Measurements from ENCODE around the gene SYVN1.
"Not testable (repeated sequence)": the region's sequence is repeated elsewhere in the genome, so short reads cannot be mapped to it uniquely, and the experiment has no call there.

SYVN1 gene

GRCh38 chr11:65163684-65164083, 29.4 kb upstream of the SYVN1 start:
- Mint-ChIP-seq H3K36me3 (no peaks in the 10 kb centered on the region), H3K4me1 (peaks cover 6% of the 10 kb centered on the region), H3K4me3 (no peak overlapping the region), H3K27me3 (no peaks in the 10 kb centered on the region), H3K9me3 (no peaks in the 10 kb centered on the region), H3K27ac (no peak overlapping the region)
- DNase-seq (ENCODE audit: low spot score in 2 of 2) (no peak), ATAC-seq (ENCODE audit: low read depth) (no peak)

- no peaks in the 10 kb centered on the region for H3K36me3 Mint-ChIP-seq
- no peaks in the 10 kb centered on the region for H3K9me3 Mint-ChIP-seq
- H3K4me1 Mint-ChIP-seq = peaks cover 3% of the 10 kb centered on the region
- no peak for ATAC-seq (ENCODE audit: low read depth)
- no peaks in the 10 kb centered on the region for H3K27me3 Mint-ChIP-seq
- no peak overlapping the region for H3K4me3 Mint-ChIP-seq
- no peak for DNase-seq (ENCODE audit: low spot score in 2 of 2)
- no peak overlapping the region for H3K27ac Mint-ChIP-seq
Measured at GRCh38 chr11:65160643-65161042, 26.3 kb upstream of the SYVN1 start.

DNA sequence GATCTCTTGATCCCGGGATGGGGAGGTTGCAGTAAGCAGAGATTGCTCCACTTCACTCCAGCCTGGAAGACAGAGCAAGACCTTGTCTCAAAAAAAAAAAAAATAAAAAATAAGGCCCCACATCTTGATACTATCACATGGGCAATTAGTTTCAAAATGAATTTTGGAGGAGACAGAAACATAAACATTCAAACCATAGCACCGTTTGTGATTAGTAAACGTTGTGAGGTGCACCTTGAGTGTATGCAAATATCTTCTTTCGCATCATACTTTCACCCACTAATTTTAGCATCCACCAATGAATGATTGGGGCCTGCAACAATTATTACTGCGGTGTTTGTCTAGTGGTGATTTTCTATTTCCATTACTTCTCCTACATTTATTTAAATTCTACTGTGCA, 24.7 kb upstream of the SYVN1 start:
- Mint-ChIP-seq H3K27ac (no peak overlapping the region), H3K36me3 (no peaks in the 10 kb centered on the region), H3K9me3 (no peaks in the 10 kb centered on the region), H3K4me1 (peaks cover 3% of the 10 kb centered on the region), H3K4me3 (no peak overlapping the region), H3K27me3 (no peaks in the 10 kb centered on the region)
- DNase-seq (ENCODE audit: low spot score in 2 of 2) (no peak), ATAC-seq (ENCODE audit: low read depth) (peak; percentile 66)

DNA sequence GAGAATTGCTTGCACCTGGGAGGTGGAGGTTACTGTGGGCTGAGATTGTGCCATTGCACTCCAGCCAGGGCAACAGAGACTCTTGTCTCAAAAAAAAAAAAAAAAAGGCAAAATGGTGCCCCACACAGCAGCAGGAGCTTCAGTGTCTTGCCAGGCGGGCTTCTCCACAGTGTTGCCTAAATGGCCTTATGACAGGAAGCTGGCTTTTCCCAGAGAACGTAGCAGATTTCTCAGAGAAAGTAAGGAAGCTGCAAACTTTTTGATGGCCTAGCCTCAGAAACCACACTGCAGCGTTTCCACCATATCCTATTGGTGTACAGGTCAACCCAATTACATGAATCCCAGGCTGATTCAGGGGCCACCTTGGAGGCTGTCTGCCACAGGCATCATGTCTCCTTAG, 23.0 kb upstream of the SYVN1 start:
- Mint-ChIP-seq H3K4me3 (no peak overlapping the region), H3K27ac (no peak overlapping the region), H3K4me1 (peaks cover 3% of the 10 kb centered on the region), H3K9me3 (no peaks in the 10 kb centered on the region), H3K36me3 (no peaks in the 10 kb centered on the region), H3K27me3 (no peaks in the 10 kb centered on the region)
- ATAC-seq (ENCODE audit: low read depth) (no peak), DNase-seq (ENCODE audit: low spot score in 2 of 2) (no peak)

- Mint-ChIP-seq H3K9me3 (no peaks in the 10 kb centered on the region), H3K4me3 (no peak overlapping the region), H3K27me3 (no peaks in the 10 kb centered on the region), H3K36me3 (no peaks in the 10 kb centered on the region), H3K4me1 (peaks cover 5% of the 10 kb centered on the region), H3K27ac (no peak overlapping the region)
- DNase-seq (ENCODE audit: low spot score in 2 of 2) (no peak), ATAC-seq (ENCODE audit: low read depth) (no peak)
Measured at GRCh38 chr11:65156926-65157325, 22.6 kb upstream of the SYVN1 start.

GRCh38 chr11:65156256-65156655, 21.9 kb upstream of the SYVN1 start:
- Mint-ChIP-seq H3K27ac (no peak overlapping the region), H3K36me3 (no peaks in the 10 kb centered on the region), H3K4me3 (no peak overlapping the region), H3K27me3 (no peaks in the 10 kb centered on the region), H3K4me1 (peaks cover 12% of the 10 kb centered on the region), H3K9me3 (no peaks in the 10 kb centered on the region)
- no peak for ATAC-seq (ENCODE audit: low read depth)
- no peak for DNase-seq (ENCODE audit: low spot score in 2 of 2)

DNA sequence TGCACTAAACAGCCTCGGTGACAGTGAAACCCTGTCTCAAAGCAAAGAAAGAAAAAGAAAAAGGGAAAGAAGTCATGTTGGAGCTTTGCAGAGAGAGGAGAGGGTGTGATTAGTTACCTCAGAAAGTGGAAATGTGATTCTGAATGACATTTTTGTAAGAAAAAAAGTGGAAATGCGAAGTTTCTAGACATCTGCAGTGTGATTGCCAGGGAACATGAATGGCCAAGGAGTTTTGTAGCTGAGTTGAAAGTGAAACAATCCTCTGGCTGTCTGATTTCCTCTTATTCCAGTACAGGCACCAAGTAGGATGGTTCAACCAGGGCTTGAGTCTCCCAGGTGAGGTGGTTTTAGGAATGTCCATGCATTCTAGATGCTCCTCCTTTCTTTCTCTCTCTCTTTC, 17.8 kb upstream of the SYVN1 start:
- Mint-ChIP-seq H3K27ac (no peak overlapping the region), H3K36me3 (no peaks in the 10 kb centered on the region), H3K9me3 (no peaks in the 10 kb centered on the region), H3K27me3 (no peaks in the 10 kb centered on the region), H3K4me1 (peaks cover 11% of the 10 kb centered on the region), H3K4me3 (peak overlapping the region; percentile 38)
- ATAC-seq (ENCODE audit: low read depth) = peak; percentile 56
- DNase-seq (ENCODE audit: low spot score in 2 of 2) = no peak

DNA sequence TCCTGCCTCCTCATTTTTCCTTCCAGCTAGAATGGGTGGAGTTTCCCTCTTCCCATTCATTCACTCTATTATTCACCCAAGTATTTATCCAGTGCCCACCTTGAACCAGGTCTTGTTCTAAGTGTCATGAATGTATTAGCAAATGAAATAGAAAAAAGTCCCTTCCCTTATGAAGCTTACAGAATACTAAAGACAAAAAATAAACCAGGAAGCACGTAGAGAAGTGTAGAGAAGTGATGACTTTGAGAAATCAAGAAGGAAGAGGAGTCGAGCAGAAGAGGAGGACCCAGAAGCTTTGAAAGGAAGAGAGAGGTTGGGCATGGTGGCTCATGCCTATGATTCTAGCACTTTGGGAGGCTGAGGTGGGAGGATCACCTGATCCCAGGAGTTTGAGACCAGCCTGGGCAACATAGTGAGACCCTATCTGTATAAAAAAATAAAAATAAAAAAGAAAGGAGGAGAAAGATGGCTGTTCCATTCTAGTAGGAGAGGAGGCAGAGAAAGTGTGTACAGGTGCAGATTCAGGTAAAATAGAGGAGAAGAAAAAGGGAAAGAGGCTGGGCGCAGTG, 17.1 kb upstream of the SYVN1 start:
- Mint-ChIP-seq H3K4me1 (peaks cover 13% of the 10 kb centered on the region), H3K9me3 (no peaks in the 10 kb centered on the region), H3K36me3 (no peaks in the 10 kb centered on the region), H3K27me3 (no peaks in the 10 kb centered on the region), H3K4me3 (peak overlapping the region; percentile 15), H3K27ac (no peak overlapping the region)
- no peak for ATAC-seq (ENCODE audit: low read depth)
- no peak for DNase-seq (ENCODE audit: low spot score in 2 of 2)

DNA sequence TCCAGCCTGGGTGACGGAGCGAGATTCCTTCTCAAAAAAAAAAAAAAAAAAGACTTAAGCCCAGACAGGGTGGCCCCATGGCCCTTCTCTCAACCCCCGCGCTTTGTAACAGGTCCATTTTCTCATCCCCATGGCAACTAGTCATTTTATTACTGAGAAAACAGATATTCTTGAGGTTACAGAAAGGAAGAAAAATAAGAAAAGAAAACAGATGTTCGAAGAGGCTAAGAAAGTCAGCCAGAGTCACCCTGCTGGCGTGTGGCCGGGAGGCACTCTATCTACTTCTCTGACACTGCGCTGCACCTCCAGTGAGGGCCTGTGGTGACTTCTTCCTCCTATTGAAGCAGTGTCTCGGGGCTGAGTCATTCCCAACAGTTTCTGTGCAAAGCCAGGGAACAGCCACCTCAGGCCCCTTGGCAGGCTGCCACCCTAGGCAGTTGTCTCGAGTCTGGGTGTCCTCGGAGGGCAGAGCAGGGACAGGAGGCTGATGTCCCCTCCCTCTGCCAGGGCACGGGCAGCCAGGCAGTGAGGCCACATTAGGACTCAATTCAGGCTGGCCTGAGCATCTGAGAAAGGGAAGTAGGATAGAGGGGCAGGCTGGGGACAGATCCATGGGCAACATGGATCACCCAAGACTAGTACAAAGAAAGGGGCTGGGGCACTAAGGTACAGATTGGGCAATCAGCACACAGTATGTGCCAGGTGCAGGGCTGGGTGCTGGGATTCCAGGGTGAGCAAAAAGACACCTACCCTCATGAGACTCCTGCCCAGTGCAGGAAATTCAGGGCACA, 16.4 kb upstream of the SYVN1 start:
- H3K4me1 Mint-ChIP-seq = peaks cover 19% of the 10 kb centered on the region
- no peaks in the 10 kb centered on the region for H3K36me3 Mint-ChIP-seq
- no peak overlapping the region for H3K27ac Mint-ChIP-seq
- ATAC-seq (ENCODE audit: low read depth) (no peak), DNase-seq (ENCODE audit: low spot score in 2 of 2) (no peak)
- H3K9me3 Mint-ChIP-seq = no peaks in the 10 kb centered on the region
- H3K27me3 Mint-ChIP-seq = no peaks in the 10 kb centered on the region
- H3K4me3 Mint-ChIP-seq = no peak overlapping the region

DNA sequence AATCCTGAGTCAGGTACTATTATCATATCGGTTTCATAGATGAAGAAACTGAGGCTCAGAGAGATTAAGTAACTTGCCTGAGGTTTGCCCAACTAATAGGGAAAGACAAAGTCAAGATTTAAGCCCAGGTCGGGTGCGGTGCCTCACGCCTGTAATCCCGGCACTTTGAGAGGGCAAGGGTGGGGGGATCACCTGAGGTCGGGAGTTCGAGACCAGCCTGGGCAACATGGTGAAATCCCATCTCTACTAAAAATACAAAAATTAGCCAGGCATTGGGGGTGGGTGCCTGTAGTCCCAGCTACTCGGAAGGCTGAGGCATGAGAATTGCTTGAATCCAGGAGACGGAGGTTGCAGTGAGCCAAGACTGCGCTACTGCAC, 15.8 kb upstream of the SYVN1 start:
- H3K4me3 Mint-ChIP-seq; H3K36me3 Mint-ChIP-seq; H3K9me3 Mint-ChIP-seq; H3K27me3 Mint-ChIP-seq; ATAC-seq (ENCODE audit: low read depth); DNase-seq (ENCODE audit: low spot score in 2 of 2); H3K27ac Mint-ChIP-seq: not testable (repeated sequence)
- H3K4me1 Mint-ChIP-seq = peaks cover 22% of the 10 kb centered on the region

- Mint-ChIP-seq H3K27me3 (no peaks in the 10 kb centered on the region), H3K4me3 (no peak overlapping the region), H3K4me1 (peaks cover 22% of the 10 kb centered on the region), H3K27ac (no peak overlapping the region), H3K36me3 (no peaks in the 10 kb centered on the region), H3K9me3 (no peaks in the 10 kb centered on the region)
- ATAC-seq (ENCODE audit: low read depth) (no peak), DNase-seq (ENCODE audit: low spot score in 2 of 2) (no peak)
Measured at GRCh38 chr11:65148657-65149056, 14.3 kb upstream of the SYVN1 start.

DNA sequence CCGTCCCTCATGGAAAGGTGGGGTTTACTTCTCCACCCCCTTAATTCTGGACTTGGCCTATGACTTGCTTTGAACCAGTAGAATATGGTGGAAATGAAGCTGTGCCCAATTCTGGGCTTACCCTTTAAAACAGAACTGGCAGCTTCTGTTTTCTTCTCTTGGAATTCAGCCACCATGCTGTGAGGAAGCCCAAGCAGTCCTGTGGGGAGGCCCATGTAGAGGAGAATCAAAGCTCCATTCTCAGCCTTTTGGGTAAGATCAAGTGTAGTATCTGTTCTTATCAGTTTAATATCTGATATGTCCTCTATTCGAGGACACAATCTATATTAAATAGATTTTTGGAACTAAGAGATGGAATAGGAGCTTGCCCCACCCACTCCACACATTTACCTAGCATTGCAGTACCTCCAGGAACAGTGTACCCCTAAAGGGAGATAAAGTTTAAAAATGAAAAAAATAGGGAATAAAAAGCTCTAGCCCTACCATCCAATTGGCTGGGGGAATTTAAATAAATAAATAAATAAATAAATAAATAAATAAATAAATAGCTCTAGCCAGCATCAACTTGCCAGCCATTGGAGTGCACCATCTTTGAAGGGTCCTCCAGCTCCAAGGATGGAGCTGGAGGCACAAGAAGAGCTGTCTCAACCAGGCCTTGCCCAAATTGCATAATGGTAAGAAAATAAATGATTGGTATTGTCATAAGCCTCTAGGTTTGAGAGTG, 13.2 kb upstream of the SYVN1 start:
- H3K36me3 Mint-ChIP-seq = no peaks in the 10 kb centered on the region
- no peak overlapping the region for H3K27ac Mint-ChIP-seq
- H3K9me3 Mint-ChIP-seq = no peaks in the 10 kb centered on the region
- no peak for ATAC-seq (ENCODE audit: low read depth)
- peaks cover 22% of the 10 kb centered on the region for H3K4me1 Mint-ChIP-seq
- no peak overlapping the region for H3K4me3 Mint-ChIP-seq
- no peaks in the 10 kb centered on the region for H3K27me3 Mint-ChIP-seq
- DNase-seq (ENCODE audit: low spot score in 2 of 2) = no peak

DNA sequence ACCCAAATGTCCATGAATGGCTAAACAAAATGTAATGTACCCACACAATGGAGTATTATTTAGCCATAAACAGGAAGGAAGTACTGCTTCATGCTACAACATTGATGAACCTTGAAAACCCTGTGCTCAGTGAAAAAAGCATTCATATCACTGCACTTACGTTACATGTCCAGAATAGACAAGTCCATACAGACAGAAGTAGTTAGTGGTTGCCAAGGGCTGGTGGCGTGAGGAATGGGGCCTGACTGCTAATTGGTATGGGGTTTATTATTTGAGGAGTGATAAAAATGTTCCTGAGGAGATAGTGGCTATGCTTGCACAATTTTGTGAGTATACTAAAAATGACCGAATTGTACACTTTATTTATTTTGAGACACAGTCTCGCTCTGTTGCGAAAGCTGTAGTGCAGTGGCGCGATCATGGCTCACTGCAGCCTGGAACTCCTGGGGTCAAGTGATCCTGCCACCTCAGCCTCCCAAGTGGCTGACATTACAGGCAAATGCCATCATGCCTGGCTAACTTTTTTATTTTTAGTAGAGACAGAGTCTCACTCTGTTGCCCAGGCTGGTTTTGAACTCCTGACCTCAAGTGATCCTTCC, 7.7 kb upstream of the SYVN1 start:
- peaks cover 17% of the 10 kb centered on the region for H3K4me1 Mint-ChIP-seq
- peaks cover 2% of the 10 kb centered on the region for H3K27me3 Mint-ChIP-seq
- DNase-seq (ENCODE audit: low spot score in 2 of 2) = no peak
- H3K4me3 Mint-ChIP-seq = no peak overlapping the region
- no peaks in the 10 kb centered on the region for H3K36me3 Mint-ChIP-seq
- no peak overlapping the region for H3K27ac Mint-ChIP-seq
- no peak for ATAC-seq (ENCODE audit: low read depth)
- no peaks in the 10 kb centered on the region for H3K9me3 Mint-ChIP-seq

GRCh38 chr11:65136515-65137096, 2.3 kb upstream of the SYVN1 start:
- H3K27me3 Mint-ChIP-seq = no peaks in the 10 kb centered on the region
- H3K4me1 Mint-ChIP-seq = peaks cover 31% of the 10 kb centered on the region
- ATAC-seq (ENCODE audit: low read depth) (no peak), DNase-seq (ENCODE audit: low spot score in 2 of 2) (no peak)
- H3K4me3 Mint-ChIP-seq = no peak overlapping the region
- peaks cover 13% of the 10 kb centered on the region for H3K36me3 Mint-ChIP-seq
- H3K27ac Mint-ChIP-seq = no peak overlapping the region
- no peaks in the 10 kb centered on the region for H3K9me3 Mint-ChIP-seq

Measured in memory B cell (primary cell).